Ovary (tissue), 3 donors: Measurements from ENCODE around the gene TTC22.

Experiments
- EP300 ChIP-seq: sonication (generic); formaldehyde crosslinking; IDR thresholded peaks from one replicate; pipeline ENCODE4 v1.6.1; 2017; ENCODE audit warnings: antibody characterized with exemption
- POLR2A ChIP-seq: fragments of 450-650 bp; IDR thresholded peaks from one replicate; pipeline ENCODE4 v1.6.1; 2017; ENCODE audit warnings: antibody characterized with exemption, mild to moderate bottlenecking, moderate library complexity
- TF ChIP-seq, protein P1 (sequence below), 3 donors: fragments of 450-650 bp in 2 of 3; fragments of 200-600 bp in 1 of 3; IDR thresholded peaks; one replicate each; pipeline versions ENCODE4 v1.5.1 to v1.8.0; 2016 to 2022; ENCODE audit warnings: antibody characterized with exemption in 3 of 3, mild to moderate bottlenecking in 1 of 3
- donor health status: DM: no; HTN: no; CAD: no.

DNA sequence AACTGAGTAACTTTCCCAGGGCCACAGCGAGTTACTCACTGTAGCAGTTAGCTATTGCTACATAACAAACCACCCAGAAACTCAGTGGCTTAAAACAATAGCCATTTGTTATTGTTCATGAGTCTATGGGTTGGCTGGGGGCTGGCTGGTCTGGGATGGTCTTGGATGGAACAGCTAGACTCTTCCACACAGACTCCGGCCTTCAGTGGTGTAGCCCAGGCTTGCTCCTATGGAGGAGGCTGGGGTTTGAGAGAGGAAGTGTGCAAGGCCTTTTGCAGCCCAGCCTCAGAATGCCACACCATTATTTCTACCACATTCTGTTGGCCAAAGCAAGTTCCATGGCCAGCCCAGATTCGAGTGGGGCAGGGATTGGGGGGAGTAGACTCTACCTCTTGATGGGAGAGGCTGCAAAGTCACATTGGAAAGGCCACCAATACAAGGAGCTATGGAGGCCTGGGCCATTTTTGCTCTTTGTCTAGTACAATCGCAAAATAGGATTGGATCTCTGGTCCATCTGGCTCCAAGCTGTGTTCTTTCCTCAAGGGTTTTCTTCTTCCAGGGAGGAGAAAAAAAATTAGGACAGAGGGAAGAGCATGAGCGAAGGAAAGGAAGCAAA is 37.5 kb upstream of the TTC22 start:
- TF ChIP-seq, protein P1, sequence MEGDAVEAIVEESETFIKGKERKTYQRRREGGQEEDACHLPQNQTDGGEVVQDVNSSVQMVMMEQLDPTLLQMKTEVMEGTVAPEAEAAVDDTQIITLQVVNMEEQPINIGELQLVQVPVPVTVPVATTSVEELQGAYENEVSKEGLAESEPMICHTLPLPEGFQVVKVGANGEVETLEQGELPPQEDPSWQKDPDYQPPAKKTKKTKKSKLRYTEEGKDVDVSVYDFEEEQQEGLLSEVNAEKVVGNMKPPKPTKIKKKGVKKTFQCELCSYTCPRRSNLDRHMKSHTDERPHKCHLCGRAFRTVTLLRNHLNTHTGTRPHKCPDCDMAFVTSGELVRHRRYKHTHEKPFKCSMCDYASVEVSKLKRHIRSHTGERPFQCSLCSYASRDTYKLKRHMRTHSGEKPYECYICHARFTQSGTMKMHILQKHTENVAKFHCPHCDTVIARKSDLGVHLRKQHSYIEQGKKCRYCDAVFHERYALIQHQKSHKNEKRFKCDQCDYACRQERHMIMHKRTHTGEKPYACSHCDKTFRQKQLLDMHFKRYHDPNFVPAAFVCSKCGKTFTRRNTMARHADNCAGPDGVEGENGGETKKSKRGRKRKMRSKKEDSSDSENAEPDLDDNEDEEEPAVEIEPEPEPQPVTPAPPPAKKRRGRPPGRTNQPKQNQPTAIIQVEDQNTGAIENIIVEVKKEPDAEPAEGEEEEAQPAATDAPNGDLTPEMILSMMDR (IDR thresholded peaks at IDR 0.05), result no peak
- TF ChIP-seq POLR2A, result no peak
- TF ChIP-seq EP300, result no peak
